Ishikawa (cell line): Measurements from ENCODE around the gene CHST12.

ENCODE experiments used
- CEBPB ChIP-seq: IDR thresholded peaks from 2 replicates; pipeline ENCODE4 v1.6.1; 2012
- CREB1 ChIP-seq: IDR thresholded peaks from 2 replicates; pipeline ENCODE4 v1.6.1; 2012; ENCODE audit warnings: low read depth
- EGR1 ChIP-seq: IDR thresholded peaks from 2 replicates; pipeline ENCODE4 v1.6.1; 2012
- EP300 ChIP-seq: IDR thresholded peaks from 2 replicates; pipeline ENCODE4 v1.6.1; 2012; ENCODE audit warnings: borderline replicate concordance
- FOXM1 ChIP-seq: IDR thresholded peaks from 2 replicates; pipeline ENCODE4 v1.6.1; 2012; ENCODE audit warnings: low read depth, borderline replicate concordance
- NFIC ChIP-seq: IDR thresholded peaks from 2 replicates; pipeline ENCODE4 v1.6.1; 2012
- RAD21 ChIP-seq: IDR thresholded peaks from 2 replicates; pipeline ENCODE4 v1.6.1; 2012; ENCODE audit warnings: low read depth
- TAF1 ChIP-seq: IDR thresholded peaks from 2 replicates; pipeline ENCODE4 v1.6.1; 2012; ENCODE audit warnings: low read depth, mild to moderate bottlenecking
- TCF12 ChIP-seq: IDR thresholded peaks from 2 replicates; pipeline ENCODE4 v1.6.1; 2012; ENCODE audit warnings: low read depth
- TEAD4 ChIP-seq: IDR thresholded peaks from 2 replicates; pipeline ENCODE4 v1.6.1; 2012
- YY1 ChIP-seq: IDR thresholded peaks from 2 replicates; pipeline ENCODE4 v1.6.1; 2012; ENCODE audit warnings: low read depth
- ZBTB7A ChIP-seq: IDR thresholded peaks from 2 replicates; pipeline ENCODE4 v1.6.1; 2012; ENCODE audit warnings: low read depth
- TF ChIP-seq, protein P1 (sequence below): IDR thresholded peaks from 2 replicates; pipeline ENCODE4 v1.6.1; 2012; ENCODE audit warnings: low read depth, mild to moderate bottlenecking
- TF ChIP-seq, protein P2 (sequence below): IDR thresholded peaks from 2 replicates; pipeline ENCODE4 v1.6.1; 2012
- TF ChIP-seq, protein P3 (sequence below): IDR thresholded peaks from 2 replicates; pipeline ENCODE4 v1.6.1; 2012

CHST12 gene

DNA sequence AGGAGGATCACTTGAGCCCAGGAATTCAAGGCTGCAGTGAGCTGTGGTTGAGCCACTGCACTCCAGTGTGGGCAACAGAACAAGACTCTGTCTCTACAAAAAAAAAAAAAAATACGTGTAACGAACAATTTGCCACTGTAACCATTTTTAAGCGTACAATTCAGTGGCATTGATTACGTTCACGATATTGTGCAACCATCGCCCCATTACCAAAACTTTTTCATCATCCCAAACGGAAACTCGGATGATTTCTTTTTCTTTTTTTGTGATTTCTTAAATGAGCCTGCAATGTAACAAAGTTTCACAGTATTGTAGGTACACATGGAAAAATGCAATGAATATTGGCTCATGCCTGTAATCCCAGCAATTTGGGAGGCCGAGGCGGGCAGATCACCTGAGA lies 63.3 kb downstream of the CHST12 start:
- TF ChIP-seq TCF12 (no peak), CEBPB (no peak), YY1 (no peak), NFIC (no peak), FOXM1 (no peak), ZBTB7A (no peak), TAF1 (no peak), EGR1 (no peak), RAD21 (no peak), CREB1 (no peak), EP300 (no peak)
- TF ChIP-seq, protein P1, sequence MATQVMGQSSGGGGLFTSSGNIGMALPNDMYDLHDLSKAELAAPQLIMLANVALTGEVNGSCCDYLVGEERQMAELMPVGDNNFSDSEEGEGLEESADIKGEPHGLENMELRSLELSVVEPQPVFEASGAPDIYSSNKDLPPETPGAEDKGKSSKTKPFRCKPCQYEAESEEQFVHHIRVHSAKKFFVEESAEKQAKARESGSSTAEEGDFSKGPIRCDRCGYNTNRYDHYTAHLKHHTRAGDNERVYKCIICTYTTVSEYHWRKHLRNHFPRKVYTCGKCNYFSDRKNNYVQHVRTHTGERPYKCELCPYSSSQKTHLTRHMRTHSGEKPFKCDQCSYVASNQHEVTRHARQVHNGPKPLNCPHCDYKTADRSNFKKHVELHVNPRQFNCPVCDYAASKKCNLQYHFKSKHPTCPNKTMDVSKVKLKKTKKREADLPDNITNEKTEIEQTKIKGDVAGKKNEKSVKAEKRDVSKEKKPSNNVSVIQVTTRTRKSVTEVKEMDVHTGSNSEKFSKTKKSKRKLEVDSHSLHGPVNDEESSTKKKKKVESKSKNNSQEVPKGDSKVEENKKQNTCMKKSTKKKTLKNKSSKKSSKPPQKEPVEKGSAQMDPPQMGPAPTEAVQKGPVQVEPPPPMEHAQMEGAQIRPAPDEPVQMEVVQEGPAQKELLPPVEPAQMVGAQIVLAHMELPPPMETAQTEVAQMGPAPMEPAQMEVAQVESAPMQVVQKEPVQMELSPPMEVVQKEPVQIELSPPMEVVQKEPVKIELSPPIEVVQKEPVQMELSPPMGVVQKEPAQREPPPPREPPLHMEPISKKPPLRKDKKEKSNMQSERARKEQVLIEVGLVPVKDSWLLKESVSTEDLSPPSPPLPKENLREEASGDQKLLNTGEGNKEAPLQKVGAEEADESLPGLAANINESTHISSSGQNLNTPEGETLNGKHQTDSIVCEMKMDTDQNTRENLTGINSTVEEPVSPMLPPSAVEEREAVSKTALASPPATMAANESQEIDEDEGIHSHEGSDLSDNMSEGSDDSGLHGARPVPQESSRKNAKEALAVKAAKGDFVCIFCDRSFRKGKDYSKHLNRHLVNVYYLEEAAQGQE, result no peak

DNA sequence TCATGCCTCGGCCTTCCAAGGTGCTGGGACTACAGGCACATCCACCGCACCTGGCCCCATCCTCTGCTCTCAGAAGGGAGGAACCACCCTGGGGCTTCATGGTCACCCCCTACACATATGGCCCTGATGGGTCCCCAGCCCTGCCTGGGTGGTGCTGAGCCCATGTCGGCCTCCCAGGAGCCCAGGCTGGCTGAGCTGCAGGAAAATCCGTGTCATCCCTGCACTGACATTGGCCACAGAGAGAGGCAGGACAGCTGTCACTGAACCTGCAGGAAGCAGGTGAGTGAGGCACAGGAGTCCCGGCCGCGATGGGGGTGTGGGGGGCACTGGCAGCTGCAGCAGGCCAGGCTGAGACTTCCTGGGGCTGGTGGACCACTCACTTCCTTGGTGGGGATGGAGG lies 64.8 kb downstream of the CHST12 start:
- no peak for TF ChIP-seq CREB1
- TF ChIP-seq TEAD4, result no peak
- TF ChIP-seq YY1, result no peak
- TF ChIP-seq FOXM1, result no peak
- no peak for TF ChIP-seq NFIC
- no peak for TF ChIP-seq EP300
- no peak for TF ChIP-seq CEBPB
- TF ChIP-seq TAF1, result no peak
- no peak for TF ChIP-seq ZBTB7A
- no peak for TF ChIP-seq EGR1
- TF ChIP-seq, protein P2, sequence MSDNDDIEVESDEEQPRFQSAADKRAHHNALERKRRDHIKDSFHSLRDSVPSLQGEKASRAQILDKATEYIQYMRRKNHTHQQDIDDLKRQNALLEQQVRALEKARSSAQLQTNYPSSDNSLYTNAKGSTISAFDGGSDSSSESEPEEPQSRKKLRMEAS, result no peak
- no peak for TF ChIP-seq RAD21

DNA sequence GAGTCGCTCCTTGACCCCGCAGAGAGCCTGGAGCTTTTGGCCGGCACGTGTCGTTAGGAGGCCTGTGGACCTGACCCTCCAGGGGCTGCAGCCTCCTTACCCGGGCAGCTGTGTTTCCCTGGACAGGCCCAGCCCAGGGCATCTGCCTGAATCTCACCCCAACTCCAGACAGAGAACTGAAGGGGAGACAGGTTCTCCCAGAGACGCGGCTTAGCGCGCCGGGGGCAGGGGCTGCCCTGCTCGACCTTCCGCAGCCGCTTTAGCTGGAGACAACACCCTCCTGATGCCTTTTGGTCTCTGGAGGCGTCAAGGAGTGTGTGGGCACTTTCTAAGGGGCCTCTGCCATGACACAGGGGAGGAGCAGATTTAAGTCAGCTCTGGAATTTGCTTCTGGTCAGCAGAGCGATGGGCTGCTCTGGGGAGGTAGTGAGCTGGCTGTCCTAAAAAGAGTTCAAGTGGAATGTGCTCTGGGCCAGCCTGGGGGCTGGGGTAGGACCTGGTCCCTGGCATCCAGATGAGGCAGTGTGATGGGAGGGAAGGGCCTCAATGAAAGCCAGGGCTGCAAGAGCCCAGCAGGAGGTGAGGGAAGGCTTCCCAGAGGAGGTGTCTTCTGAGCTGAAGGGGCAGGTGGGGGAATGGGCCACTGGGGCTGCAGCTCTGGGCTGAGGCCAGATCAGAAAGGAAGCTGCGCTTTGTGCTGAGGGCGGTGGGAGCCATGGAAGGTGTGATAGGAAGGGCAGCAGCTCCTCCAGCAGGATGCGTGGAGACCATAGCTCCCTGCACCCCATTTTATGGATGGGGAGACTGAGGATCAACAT lies 67.0 kb downstream of the CHST12 start:
- no peak for TF ChIP-seq EP300
- no peak for TF ChIP-seq NFIC
- no peak for TF ChIP-seq TCF12
- no peak for TF ChIP-seq TAF1
- TF ChIP-seq CREB1, result no peak
- TF ChIP-seq, protein P3, sequence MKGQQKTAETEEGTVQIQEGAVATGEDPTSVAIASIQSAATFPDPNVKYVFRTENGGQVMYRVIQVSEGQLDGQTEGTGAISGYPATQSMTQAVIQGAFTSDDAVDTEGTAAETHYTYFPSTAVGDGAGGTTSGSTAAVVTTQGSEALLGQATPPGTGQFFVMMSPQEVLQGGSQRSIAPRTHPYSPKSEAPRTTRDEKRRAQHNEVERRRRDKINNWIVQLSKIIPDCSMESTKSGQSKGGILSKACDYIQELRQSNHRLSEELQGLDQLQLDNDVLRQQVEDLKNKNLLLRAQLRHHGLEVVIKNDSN, result no peak
- TF ChIP-seq TEAD4, result no peak
- no peak for TF ChIP-seq RAD21
- TF ChIP-seq, protein P2, result no peak

DNA sequence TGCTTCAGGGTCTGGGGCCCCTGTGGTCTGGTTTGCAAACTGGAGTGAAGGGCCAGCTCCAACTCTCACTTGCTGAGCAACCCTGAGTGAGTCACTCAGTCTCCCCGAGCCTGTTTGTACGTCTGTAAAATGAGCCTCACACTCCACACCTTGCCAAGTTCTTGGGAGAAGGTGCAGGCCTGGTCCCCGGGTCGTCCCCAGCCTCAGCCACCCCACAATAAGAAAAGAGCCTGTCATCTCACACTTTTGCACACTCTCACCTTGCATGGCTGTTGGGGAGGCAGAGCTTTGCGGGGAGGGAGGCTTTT lies 67.6 kb downstream of the CHST12 start:
- 0 out of 2 replicates have a peak, but pooled peaks have one; percentile 7 for TF ChIP-seq NFIC
- TF ChIP-seq, protein P3, result no peak
- TF ChIP-seq, protein P2, result no peak

DNA sequence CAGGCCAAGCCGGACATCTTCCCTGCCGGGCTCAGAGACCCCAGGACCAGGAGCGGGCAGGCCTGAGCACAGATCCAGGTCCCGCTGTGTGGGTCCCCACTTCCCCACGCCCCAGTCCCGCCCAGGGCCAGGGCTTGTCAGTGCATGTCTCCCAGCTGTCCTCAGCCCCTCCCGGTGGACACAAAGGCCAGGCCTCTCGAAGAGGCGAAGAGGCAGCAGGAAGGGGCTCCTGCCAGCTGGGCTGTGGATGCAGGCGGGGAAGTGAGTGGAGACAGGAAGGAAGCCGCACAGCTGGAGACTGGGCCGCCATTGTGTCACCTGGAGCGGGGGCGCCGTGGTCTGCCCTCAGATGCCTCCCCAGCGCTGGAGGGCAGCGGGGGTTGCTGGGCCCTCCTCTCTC lies 68.0 kb downstream of the CHST12 start:
- TF ChIP-seq NFIC, result 0 out of 2 replicates have a peak, but pooled peaks have one; percentile 2
- no peak for TF ChIP-seq EP300
- TF ChIP-seq YY1, result 0 out of 2 replicates have a peak, but pooled peaks have one; percentile 32

DNA sequence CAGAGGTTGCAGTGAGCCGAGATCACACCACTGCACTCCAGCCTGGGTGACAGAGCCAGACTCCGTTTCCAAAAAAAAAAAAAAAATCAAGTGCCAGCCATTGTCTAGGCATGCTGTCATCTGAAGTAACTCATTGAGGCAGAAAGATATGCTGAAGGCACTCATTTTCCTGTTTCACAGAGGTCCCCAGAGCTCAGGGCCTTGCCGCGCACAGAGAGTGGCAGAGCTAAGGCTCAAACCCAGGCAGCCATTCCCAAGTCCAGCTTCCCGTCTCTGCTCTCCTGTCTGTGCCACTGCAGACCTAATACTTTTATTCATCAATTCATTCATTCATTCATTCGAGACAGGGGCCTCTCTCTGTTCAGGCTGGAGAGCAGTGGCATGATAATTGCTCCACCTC lies 69.3 kb downstream of the CHST12 start:
- TF ChIP-seq EP300 (no peak), FOXM1 (no peak), EGR1 (no peak), TAF1 (no peak), TEAD4 (no peak), TCF12 (no peak), RAD21 (no peak), YY1 (no peak), CREB1 (no peak), ZBTB7A (no peak), NFIC (no peak), CEBPB (no peak)
- TF ChIP-seq, protein P1, result no peak
- TF ChIP-seq, protein P3, result no peak
- TF ChIP-seq, protein P2, result no peak
